H4 (cell line): ENCODE data around the gene MEA1. TPM values are rescaled to one million over a fixed set of nuclear protein-coding genes. Genes with fewer than 3 reads are reported as not detected.
A peak's percentile ranks its signal among the peaks of the same experiment; 100 is the strongest.

Experiments
- DNase-seq: peaks from one replicate; pipeline ENCODE4 v3.0.0-alpha.2; 2015; ENCODE audit warnings: low spot score
- total RNA-seq: library from RNA; depleted of rRNA; stranded (reverse); fragments of >200 nt; shearing (Covaris generic); gene quantifications from 2 replicates; pipeline ENCODE4 v1.2.3, GENCODE V29; 2014

Gene MEA1
- total RNA-seq, 1 experiment from 2014 or later: 171 TPM

DNA sequence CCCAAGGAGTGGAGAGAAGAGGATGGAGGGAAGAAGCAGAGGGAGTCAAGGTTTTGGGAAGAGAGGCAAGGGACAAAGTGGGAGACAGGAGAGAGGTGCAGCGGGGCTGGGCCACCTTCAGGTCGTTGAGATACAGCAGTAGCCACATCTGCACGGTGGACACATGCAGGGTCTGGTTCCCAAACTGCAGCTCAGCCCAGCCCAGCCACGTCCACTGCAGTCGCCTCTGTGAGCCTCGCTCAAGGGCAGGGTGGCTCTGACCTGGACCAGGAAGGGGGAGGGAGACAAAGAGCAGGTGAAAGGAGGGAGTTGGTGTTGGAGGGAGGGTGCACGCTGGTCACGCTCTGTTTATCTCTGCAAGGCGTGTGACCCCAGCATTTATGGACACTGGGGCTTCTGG lies 25.0 kb upstream of the MEA1 start:
- no peak for DNase-seq

DNA sequence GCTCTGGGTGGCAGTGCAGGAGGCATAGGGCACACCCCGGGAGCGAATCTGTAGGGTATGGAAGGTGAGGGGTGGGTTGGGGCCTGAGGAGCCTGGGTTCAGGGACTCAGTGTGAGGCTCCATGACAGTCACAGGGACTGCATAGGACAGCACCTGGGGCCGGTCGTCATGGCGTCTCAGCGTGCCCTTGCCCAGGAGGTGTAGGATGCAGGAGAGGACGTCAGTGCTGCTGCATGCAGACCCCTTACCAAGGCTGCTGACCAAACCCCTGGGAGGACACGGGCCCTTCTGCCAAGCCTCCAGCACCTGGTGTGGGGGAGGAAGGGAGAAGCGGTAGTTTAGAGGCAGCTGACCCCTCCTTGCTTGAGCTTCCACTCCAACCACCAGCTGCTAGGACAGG lies 24.0 kb upstream of the MEA1 start:
- no peak for DNase-seq

DNA sequence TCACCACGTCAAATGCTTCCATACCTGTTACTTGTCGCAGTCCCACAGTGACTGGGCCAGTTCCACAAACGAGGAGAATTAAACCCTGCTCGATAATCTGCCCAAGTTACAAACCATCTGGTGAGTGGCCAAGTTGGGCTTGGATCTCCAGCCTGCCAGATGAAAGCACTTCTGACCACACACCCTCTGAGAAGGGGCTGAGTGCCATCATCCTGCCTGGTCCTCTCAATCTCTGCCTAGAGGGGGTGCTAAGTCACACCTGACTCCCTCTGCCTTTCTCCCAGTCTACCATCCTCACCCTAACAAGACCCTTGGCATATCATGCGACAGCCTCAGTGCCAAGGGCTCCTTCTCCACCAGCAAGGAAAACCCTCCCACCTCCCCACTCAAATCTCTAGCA lies 23.5 kb upstream of the MEA1 start:
- no peak for DNase-seq

DNA sequence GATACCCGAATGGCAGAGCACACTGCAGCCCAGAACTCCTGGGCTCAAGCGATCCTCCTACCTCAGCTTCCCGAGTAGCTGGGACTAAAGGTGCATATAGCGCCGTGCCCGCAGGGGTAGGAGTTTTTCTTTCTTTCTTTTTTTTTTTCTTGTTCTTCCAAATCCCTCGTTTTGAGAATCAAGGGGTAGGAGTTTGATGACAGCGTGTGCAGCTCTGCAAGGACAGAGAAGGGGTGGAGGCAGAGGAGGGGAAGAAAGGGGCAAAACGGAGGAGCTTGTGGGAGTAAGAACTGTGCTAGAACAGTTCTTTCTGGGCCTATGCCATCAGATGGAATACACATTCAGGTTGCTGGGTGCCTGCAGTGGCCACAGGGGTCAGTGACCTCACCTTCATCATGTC lies 23.0 kb upstream of the MEA1 start:
- DNase-seq: no peak

DNA sequence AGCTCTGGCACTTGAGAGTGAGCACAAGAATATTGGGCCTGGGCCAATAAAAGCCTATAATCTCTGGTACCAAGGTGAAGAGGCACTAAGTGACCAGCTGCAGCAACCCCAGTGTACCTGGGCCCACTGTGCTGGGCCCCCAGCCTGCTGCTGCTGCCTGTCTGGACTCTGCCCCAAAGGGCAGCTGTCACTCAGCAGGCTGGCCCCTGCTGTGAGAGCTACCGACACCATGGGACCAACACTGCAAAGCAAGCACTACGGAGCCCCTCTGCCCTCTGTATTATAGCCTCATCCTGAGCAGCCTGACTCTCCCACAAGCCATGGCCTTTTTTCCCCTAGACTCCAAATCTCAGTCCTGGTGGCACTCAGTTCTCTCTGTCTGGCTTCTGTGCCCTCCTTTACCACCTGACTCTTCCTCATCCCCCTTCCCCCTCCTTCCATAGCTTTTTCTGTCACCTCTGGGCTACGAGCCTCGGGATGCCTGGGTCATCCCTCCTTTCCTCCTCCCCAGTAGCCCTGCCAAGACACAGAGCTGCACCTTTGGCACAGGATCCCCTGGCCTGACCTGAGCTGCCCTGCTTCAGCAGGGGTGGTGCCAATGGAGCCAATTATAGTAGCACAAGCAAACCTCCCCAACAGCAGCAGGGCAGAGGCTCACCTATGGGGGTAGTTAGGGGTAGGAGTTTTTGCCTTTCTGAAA lies 21.9 kb upstream of the MEA1 start:
- DNase-seq: no peak

DNA sequence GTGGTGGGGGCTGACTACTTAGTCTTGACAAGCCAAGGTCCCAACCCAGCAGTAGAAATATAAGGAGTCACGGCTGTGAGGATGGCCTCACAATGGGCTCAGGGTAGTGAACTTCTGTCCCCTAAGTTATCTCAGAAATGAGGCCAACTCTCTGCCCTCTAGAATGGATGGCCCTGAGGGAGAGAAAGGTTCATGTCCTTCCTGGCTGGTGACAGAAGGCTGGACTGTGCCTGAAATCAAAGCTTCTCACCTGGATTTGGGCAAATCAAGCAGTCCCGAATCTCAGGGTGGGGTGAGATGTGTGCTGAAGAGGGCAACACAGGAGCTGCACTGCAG lies 20.4 kb upstream of the MEA1 start:
- no peak for DNase-seq

DNA sequence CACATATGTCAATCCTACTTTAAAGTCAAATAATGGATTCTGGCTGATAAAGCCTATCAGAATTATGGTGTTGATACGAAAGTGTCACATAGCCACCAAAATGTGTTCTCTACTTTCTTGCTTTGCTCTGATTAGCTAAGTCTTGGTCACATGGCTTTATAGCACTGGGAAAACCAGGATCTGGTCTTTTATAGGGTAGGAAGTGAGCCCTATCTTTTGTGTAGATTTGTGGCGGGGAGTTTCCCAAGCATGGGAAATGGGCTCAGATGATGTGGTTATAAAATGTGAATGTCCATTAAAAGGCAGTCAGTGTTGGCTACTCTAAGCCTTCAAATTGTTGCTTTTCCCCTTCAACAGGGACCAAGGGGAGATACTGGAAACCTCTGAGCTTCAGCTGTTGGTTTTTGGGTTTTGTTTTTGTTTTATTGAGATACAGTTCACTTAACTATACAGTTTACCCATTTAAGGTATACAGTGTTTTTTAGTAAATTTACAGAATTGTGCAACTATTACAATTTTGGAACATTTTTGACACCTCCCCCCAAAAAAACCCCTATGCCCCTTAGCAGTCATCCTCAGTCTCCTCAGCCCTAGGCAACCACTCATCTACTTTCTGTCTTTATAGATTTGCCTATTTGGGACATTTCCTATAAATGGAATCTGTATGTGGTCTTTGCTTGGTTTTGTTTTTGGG lies 19.9 kb upstream of the MEA1 start:
- DNase-seq: no peak

DNA sequence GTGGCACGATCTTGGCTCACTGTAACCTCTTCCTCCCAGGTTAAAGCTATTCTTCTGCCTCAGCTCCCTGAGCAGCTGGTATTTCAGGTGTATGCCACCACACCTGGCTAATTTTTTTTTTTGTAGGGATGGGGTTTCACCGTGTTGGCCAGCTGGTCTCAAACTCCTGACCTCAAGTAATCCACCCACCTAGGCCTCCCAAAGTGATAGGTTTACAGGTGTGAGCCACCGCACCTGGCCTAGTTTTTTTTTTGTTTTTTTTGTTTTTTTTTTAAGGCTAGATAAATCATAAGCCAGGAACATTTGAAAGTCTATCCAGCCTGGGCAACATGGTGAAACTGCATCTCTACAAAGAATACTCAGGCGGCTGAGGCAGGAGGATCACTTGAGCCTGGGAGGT lies 18.6 kb upstream of the MEA1 start:
- no peak for DNase-seq

DNA sequence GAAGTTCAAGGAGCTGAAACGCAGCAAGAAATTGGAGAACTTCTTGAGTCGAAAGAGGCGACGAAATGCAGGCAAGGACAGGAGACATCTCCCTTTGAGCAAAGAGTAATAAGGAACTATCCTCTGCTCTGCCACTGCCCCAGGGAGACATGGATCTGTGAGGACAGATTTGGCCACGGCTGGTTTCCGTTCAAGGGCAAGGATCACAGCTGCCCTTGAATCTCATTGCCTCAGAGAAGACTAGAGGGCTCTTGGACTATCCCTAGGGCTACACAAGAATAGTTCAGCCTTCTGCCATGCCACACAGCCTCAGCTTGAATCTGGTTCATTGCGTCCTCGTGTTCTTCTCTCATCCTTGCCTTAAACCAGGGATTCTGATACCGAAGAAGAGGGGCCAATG lies 15.4 kb upstream of the MEA1 start:
- DNase-seq: no peak

DNA sequence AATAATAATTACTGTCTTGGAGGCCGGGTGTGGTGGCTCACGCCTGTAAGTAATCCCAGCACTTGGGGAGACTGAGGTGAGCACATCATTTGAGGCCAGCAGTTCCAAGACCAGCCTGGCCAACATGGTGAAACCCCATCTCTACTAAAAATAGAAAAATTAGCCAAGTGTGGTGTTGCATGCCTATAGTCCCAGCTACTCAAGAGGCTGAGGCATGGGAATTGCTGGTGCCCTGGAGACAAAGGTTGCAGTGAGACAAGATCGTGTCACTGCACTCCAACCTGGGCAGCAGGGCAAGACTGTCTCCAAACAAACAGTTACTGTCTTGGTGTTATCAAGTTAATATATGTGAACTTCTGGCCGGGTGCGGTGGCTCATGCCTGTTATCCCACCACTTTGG lies 12.6 kb upstream of the MEA1 start:
- no peak for DNase-seq

DNA sequence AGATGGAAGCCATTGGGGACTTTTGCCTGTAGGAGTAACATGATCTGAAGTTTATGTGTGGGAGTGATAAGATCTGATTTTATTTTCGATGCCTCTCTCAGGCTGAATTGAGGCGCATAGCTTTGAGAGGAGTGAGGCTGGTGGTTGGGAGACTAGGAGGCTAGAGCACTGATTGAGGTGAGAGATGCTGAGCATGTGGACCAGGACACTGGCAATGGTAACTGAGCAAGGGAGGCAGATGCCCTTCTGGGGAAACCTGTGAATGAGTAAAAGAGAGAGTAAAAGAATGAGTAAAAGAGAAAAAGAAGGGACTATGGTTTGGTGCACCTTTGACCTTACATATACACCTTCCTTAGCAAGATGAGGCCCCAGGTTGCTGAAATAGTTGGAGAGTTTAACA lies 10.7 kb upstream of the MEA1 start:
- DNase-seq: no peak

DNA sequence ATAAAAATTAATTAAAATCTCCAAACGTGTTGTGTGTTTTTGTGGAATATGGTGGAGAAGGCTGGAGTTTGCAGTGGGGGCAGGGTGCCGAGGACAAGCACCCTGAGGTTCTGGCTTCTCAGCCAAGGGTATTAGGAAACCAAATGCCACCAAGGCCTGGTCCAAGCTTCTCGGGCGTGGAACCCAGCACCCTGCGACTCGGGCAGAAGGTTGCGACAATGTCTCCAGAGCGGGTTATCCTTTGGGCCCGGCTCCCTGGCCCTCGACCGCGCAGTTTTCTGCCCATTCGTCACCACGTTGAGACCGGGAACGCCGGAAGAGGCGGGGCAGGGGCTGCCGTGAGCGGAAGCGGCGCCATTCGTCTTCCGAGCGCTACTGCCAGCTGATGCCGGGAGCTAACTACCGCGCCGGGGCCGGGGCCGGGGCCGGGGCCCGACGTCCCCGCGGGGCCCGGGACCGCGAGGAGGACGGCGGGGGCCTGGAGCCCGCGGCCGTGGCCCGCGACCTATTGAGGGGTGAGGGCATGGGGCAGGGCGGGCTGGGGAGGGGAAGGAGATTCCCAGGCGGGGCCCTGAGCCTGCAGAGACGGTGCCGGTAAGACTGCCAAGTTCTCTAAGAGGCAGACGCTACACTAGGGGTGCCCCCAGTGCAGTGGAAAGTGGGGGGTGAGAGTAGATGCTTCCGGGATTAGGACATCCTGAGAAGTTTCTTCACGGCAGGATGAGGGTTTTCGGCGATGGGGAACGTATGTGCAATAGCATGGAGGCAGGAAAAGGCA lies 7.7 kb upstream of the MEA1 start, which contains the start of gene RRP36:
RRP36 (plus strand) TSS at position 354 of the 778 bp plus-strand sequence; CDS start at position 386, 32 bp downstream.
- peak; percentile 72 for DNase-seq

DNA sequence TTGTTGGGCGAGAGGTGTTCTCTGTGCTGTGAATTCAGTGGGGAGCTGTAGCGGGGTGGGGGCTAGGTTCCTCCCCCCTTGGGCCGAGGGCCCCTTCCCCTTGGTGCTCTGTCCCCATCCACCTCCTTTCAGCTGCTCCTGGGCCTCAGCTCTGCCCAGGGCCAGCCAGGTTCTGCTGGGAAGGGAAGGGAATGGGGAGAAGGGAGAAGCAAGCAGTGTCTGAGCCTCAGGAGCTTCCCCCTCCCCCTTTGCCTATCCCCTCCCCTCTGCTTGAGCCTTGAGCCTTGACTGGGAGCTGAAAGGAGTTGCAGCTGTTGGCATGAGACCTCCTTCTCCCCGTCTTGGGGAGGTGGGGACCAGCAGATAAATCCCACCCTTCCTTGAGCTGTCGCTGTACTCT lies 7.1 kb upstream of the MEA1 start:
- no peak for DNase-seq

DNA sequence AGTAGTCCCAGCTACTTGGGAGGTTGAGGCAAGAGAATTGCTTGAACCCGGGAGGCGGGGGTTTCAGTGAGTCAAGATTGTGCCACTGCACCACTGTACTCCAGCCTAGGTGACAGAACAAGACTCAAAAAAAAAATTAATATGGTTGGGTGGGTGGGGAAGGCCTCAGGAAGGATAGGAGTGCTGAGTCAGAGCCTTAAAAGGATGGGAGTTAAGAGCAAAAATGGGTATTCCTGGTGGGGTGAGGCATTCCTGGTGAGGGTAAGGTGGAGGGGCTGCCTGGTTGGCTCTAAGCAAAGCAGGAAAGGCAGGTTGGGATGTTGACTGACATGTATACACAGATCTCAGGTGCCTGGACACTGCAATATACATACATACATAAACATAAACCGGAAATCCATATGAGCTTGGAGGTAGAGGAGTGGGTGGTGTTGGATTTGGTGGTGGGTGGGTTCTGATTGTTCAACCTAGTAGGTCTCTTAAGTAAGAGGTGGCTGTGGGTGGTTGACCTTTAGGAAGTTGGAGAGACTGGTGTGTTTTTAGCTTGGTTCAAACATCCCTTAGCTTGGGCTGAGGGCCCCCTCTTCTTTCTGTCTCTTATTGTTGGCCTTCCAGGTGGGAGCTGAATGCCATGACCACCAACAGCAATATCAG lies 6.4 kb upstream of the MEA1 start:
- DNase-seq: no peak

DNA sequence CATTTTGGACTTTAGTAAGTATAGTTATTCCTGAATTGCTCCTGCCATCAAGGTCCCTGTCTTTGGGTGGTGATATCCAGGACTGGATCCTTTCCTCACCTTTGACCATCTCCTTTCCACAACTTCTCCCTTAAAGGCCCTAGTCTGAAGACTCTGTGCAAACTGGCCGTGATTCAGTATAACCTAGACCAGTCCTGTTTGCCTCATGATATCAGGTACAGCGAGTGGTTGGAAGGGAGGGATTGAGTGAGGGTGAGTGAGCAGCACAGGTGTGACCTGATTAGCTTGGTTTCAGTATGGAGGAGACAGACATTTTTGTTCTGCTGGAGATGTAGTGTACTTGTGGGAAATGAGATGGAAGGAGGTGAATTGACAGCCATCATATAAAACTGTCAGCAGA lies 5.4 kb upstream of the MEA1 start:
- no peak for DNase-seq

DNA sequence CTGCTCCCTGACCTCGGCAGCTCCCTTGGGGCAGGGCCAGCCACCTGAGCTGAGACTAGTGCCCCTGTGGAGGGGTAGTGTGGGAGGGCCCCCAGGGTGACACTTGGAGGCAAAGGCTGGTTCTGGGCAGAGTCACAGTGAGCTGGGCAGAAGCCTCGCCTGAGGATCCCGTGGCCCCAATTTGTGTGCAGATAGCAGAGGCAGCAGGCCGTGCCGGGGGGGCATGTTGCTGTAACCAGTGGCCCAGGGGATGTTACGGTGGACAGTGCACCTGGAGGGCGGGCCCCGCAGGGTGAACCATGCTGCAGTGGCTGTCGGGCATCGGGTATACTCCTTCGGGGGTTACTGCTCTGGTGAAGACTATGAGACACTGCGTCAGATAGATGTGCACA lies 3.2 kb upstream of the MEA1 start:
- no peak for DNase-seq

DNA sequence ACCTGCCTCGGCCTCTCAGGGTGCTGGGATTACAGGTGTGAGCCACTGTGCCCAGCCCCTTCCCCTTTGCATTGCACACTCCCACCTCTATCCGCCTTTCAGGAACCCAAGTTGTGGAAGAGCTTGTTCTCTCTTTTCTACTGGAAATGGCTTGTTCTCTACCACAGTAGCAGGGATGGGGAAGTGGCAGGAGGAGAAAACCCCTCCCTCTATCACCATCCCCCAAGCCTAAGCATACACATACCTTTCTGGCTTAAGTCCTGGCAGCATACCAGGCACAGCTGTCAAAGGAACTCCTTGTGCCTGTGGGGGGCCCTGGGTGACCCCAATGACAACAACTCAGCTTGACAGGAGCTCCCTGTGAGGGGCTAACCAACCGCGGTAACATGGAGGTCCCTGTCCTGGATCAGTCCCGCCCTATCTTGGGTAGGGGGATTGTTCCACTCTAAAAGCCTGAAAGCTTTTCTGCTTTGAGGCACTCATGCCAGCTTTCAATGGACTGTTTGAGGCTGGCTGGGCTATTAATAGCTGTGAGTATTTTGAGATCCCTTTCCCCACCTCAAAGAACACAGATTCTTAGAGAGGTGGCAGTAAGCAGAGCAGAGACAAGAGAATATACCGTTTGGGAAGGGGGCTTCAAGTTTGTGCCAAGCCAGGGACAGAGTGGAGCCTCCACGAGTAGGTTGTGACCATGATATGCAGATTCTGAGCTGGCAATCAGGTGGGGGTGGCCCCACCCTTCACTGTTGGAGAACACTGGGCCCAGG lies 2.6 kb upstream of the MEA1 start:
- DNase-seq: no peak

DNA sequence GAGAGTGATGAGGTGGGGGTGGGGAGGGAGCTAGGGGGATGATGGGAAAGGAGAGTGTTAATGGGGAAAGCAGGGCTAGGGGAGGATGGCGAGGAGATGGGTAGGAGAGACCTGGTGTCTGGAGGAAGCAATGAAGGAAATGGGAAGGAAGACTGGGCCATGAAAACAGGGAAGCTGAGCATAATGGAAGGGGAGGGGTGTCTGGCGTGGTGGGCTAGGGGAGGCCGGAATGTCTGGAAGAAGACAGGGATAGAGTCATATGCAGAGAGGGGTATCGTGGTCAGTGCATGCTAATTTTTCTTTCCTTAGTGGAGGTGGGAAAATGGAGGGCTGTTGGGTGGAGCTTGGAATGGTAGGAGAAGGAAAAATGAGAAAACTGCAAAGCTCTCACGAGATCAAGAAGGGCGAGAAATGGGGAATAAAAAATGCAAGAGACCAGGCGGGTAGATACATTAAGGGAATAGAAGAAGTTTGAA lies 726 bp upstream of the MEA1 start:
- DNase-seq: no peak

DNA sequence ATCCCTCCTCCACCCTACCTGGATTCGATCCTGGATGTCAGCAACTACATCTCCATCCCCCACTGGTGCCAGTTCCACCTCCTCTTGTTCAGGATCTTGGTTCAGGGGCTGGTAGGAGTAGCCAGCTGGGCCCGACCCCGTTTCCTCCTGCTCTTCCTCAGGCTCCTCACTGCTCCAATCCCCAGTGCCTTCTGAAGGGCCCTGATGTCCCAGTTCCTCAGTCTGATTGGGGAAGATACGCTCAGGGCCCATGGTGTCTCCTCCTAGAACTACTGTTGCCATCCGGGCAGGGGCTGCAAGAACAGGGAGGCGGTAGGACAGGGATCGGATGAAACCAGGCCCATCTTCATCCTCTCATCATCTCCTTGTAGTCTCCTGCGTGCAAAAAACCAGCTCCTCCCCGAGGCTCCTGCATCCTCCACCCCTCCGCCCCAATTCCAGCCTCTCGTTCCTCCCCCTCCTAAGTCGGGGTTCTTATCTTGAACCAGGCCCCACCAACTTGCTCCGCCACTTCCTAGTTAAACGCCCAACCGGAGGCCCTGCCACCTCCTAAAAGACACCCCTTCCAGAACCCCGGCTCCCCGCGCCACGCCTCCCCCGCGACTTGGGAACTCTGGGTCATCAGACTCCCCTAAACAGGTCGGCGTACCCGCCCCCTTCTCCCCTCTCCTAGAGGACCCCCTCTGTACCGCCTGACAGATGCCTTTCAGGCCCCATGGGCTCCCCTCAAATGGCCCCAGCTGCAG lies 476 bp downstream of the MEA1 start:
- DNase-seq: no peak

DNA sequence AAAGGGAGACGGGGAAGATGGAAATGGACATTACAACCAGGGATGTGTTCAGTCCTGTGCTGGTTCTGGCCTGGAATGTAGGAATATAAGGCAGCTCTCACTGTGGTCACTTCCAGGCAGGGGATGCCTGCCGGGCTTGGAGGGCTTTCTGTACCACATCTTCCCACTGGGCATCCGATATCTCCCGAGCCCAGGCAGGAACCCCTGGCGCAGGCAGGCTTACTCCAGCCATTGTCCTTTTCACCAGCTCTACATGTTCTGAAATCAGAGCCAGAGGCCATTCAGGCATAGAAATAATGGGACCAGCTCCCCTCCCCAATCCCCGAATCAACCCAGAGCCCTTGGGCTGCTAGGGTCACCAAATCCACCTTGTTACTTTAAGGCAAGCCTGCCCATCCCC lies 1.4 kb downstream of the MEA1 start:
- no peak for DNase-seq

DNA sequence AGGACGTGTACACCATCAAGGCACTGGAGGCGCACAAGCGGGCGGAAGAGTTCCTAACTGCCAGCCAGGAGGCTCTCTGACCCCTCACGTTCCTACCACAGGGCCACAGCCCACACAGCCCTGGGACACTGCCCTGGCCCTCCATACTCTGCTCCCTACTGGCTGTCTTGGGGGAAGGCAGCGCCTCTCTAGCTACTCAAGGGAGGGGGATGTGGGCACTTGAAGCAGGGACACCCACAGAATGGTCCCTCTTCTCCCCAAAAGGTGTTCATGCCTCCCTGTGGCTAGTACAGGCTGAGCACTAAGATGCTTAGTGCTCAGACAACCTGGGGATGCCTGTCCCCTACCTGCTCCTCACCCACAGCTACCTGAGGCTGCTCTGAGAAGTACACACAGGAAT lies 2.5 kb downstream of the MEA1 start:
- DNase-seq: no peak
